Left ventricle myocardium superior (tissue), 1 donor: Measurements from ENCODE around the gene DFFB. TPM values are rescaled to one million over a fixed set of nuclear protein-coding genes. Genes with fewer than 3 reads are reported as not detected.

Experiments
- ATAC-seq: fragments of 200-7000 bp; cut with Tn5 transposase; one replicate; pipeline ENCODE4 v1.9.1; 2020; ENCODE audit warnings: mild to moderate bottlenecking, moderate library complexity
- DNase-seq: peaks from one replicate; pipeline ENCODE4 v3.0.0-alpha.2; 2020
- intact Hi-C: fragments of 100-400 bp; cut with micrococcal nuclease; formaldehyde crosslinking; loops from one replicate; pipeline ENCODE4 v1.11.0; 2022
- total RNA-seq: library from RNA; stranded (reverse); fragmentation: NEBNext Ultra II Directional; extraction: Animal tissue kit (Norgen Biotek cat#: 25700); gene quantifications from one replicate; pipeline ENCODE4 v1.2.1, GENCODE V29; 2021
- donor health status: DM: no; HTN: yes; CAD: no; lungs with severe emphysema.

Gene DFFB
- total RNA-seq, 1 donor from 2014 or later, result 3.7 TPM

GRCh38 chr1:3932156-3932919 is 75.1 kb downstream of the DFFB start:
- no peak for DNase-seq
- no peak for ATAC-seq
- intact Hi-C loops, result no loop called here

Other genes with a start within 250 kb of the DFFB start
- 11.6 TPM for gene MEGF6, start 246.0 kb upstream of the DFFB start, total RNA-seq
- 48.6 TPM for gene TPRG1L, start 232.5 kb upstream of the DFFB start, total RNA-seq
- gene WRAP73, start 207.4 kb upstream of the DFFB start, total RNA-seq, result 12.5 TPM
- 0.05 TPM for gene TP73, start 205.0 kb upstream of the DFFB start, total RNA-seq
- gene CCDC27, start 105.0 kb upstream of the DFFB start, total RNA-seq, result not detected
- gene SMIM1, start 84.7 kb upstream of the DFFB start, total RNA-seq, result 15.3 TPM
- gene LRRC47, start 61.0 kb upstream of the DFFB start, total RNA-seq, result 57.5 TPM
- gene CEP104, start 265 bp upstream of the DFFB start, total RNA-seq, result 35.2 TPM
- 14.4 TPM for gene C1orf174, start 42.8 kb downstream of the DFFB start, total RNA-seq